ENCODE results near the gene TMCC2. TPM values are rescaled to one million over a fixed set of nuclear protein-coding genes. Genes with fewer than 3 reads are reported as not detected.
"Not testable (repeated sequence)": the region's sequence is repeated elsewhere in the genome, so short reads cannot be mapped to it uniquely, and the experiment has no call there.

TMCC2 gene
- total RNA-seq, 2 experiments from 2014 or later: 2.6 to 2.7 TPM

GRCh38 chr1:205296154-205296553 lies 68.4 kb downstream of the TMCC2 start:
- ATAC-seq: no peak
- CTCF ChIA-PET: interaction anchor here (0.9 to 31.0 kb wide), 4 partner anchors 12 to 29 kb away, joined by 3 to 1266 read pairs (median 16); partner anchors contain the start of gene NUAK2
- DNase-seq: no peak
- Mint-ChIP-seq H3K9me3 (ENCODE audit: insufficient read depth) (no peaks in the 10 kb centered on the region), H3K4me1 (ENCODE audit: low read depth) (peaks cover 14% of the 10 kb centered on the region), H3K36me3 (ENCODE audit: low read depth) (no peaks in the 10 kb centered on the region), H3K4me3 (no peak overlapping the region), H3K27ac (no peak overlapping the region), H3K27me3 (ENCODE audit: low read depth) (peaks cover 28% of the 10 kb centered on the region)
- POLR2A ChIA-PET: no interaction called here

GRCh38 chr1:205297546-205298177 lies 69.9 kb downstream of the TMCC2 start:
- ChIA-PET CTCF (interaction anchor here (0.8 to 31.0 kb wide), 5 partner anchors 10 to 56 kb away, joined by 3 to 1266 read pairs (median 4); partner anchors contain the start of gene NUAK2), POLR2A (interaction anchor here (1.4 to 1.8 kb wide), 2 partner anchors 10 to 16 kb away, joined by 6 to 7 read pairs; no protein-coding TSS in a partner anchor)
- not testable (repeated sequence) for H3K27ac Mint-ChIP-seq; H3K9me3 Mint-ChIP-seq (ENCODE audit: insufficient read depth); H3K4me3 Mint-ChIP-seq; ATAC-seq; H3K36me3 Mint-ChIP-seq (ENCODE audit: low read depth); DNase-seq; H3K4me1 Mint-ChIP-seq (ENCODE audit: low read depth)
- peaks cover 19% of the 10 kb centered on the region for H3K27me3 Mint-ChIP-seq (ENCODE audit: low read depth)

- H3K4me3 Mint-ChIP-seq: no peak overlapping the region
- H3K4me1 Mint-ChIP-seq (ENCODE audit: low read depth): peaks cover 10% of the 10 kb centered on the region
- no peak overlapping the region for H3K27ac Mint-ChIP-seq
- peaks cover 4% of the 10 kb centered on the region for H3K36me3 Mint-ChIP-seq (ENCODE audit: low read depth)
- peaks cover 17% of the 10 kb centered on the region for H3K27me3 Mint-ChIP-seq (ENCODE audit: low read depth)
- ATAC-seq (no peak), DNase-seq (no peak)
- CTCF ChIA-PET: interaction anchor here (1.1 to 31.0 kb wide), 5 partner anchors 11 to 56 kb away, joined by 3 to 1266 read pairs (median 12); partner anchors contain the start of gene NUAK2
- H3K9me3 Mint-ChIP-seq (ENCODE audit: insufficient read depth): no peaks in the 10 kb centered on the region
- POLR2A ChIA-PET: interaction anchor here (1.4 to 1.8 kb wide), 2 partner anchors 11 to 15 kb away, joined by 6 to 7 read pairs; no protein-coding TSS in a partner anchor
Measured at GRCh38 chr1:205298191-205298994, 70.6 kb downstream of the TMCC2 start.

GRCh38 chr1:205300149-205300548 lies 72.4 kb downstream of the TMCC2 start:
- Mint-ChIP-seq H3K27ac (no peak overlapping the region), H3K36me3 (ENCODE audit: low read depth) (peaks cover 6% of the 10 kb centered on the region), H3K27me3 (ENCODE audit: low read depth) (peaks cover 9% of the 10 kb centered on the region), H3K4me3 (no peak overlapping the region), H3K9me3 (ENCODE audit: insufficient read depth) (no peaks in the 10 kb centered on the region), H3K4me1 (ENCODE audit: low read depth) (peaks cover 17% of the 10 kb centered on the region)
- POLR2A ChIA-PET: no interaction called here
- ATAC-seq: no peak
- DNase-seq: no peak
- CTCF ChIA-PET: interaction anchor here (3.5 to 31.0 kb wide), 2 partner anchors 25 to 26 kb away, joined by 12 to 1266 read pairs; partner anchors contain the start of gene NUAK2

- H3K36me3 Mint-ChIP-seq (ENCODE audit: low read depth): peaks cover 6% of the 10 kb centered on the region
- ChIA-PET POLR2A (no interaction called here), CTCF (interaction anchor here (1.4 to 3.5 kb wide), 2 partner anchors 24 to 27 kb away, joined by 3 to 12 read pairs; no protein-coding TSS in a partner anchor)
- DNase-seq (no peak), ATAC-seq (no peak)
- peaks cover 2% of the 10 kb centered on the region for H3K27me3 Mint-ChIP-seq (ENCODE audit: low read depth)
- H3K4me3 Mint-ChIP-seq: no peak overlapping the region
- H3K9me3 Mint-ChIP-seq (ENCODE audit: insufficient read depth): no peaks in the 10 kb centered on the region
- no peak overlapping the region for H3K27ac Mint-ChIP-seq
- H3K4me1 Mint-ChIP-seq (ENCODE audit: low read depth): peaks cover 10% of the 10 kb centered on the region
Measured at GRCh38 chr1:205301205-205301821, 73.6 kb downstream of the TMCC2 start.

GRCh38 chr1:205301842-205302588 lies 74.3 kb downstream of the TMCC2 start:
- H3K27ac Mint-ChIP-seq: no peak overlapping the region
- H3K27me3 Mint-ChIP-seq (ENCODE audit: low read depth): peaks cover 2% of the 10 kb centered on the region
- no peak overlapping the region for H3K4me3 Mint-ChIP-seq
- no peaks in the 10 kb centered on the region for H3K9me3 Mint-ChIP-seq (ENCODE audit: insufficient read depth)
- DNase-seq: no peak
- CTCF ChIA-PET: interaction anchor here (1.4 to 3.5 kb wide), 2 partner anchors 23 to 28 kb away, joined by 3 to 12 read pairs; no protein-coding TSS in a partner anchor
- H3K4me1 Mint-ChIP-seq (ENCODE audit: low read depth): peaks cover 8% of the 10 kb centered on the region
- ATAC-seq: no peak
- H3K36me3 Mint-ChIP-seq (ENCODE audit: low read depth): peaks cover 6% of the 10 kb centered on the region
- POLR2A ChIA-PET: no interaction called here

GRCh38 chr1:205303247-205303888 lies 75.6 kb downstream of the TMCC2 start:
- Mint-ChIP-seq H3K27ac (no peak overlapping the region), H3K9me3 (ENCODE audit: insufficient read depth) (no peaks in the 10 kb centered on the region), H3K4me1 (ENCODE audit: low read depth) (peaks cover 8% of the 10 kb centered on the region), H3K4me3 (no peak overlapping the region), H3K36me3 (ENCODE audit: low read depth) (peaks cover 11% of the 10 kb centered on the region), H3K27me3 (ENCODE audit: low read depth) (no peaks in the 10 kb centered on the region)
- no peak for DNase-seq
- CTCF ChIA-PET: interaction anchor here (0.8 to 3.0 kb wide), 4 partner anchors 10 to 74 kb away, joined by 3 to 10 read pairs (median 4); no protein-coding TSS in a partner anchor
- no peak for ATAC-seq
- POLR2A ChIA-PET: no interaction called here

- ATAC-seq: peak; percentile 15
- H3K27me3 Mint-ChIP-seq (ENCODE audit: low read depth): no peaks in the 10 kb centered on the region
- ChIA-PET POLR2A (interaction anchor here (1.2 to 1.3 kb wide), 2 partner anchors 10 to 16 kb away, joined by 3 read pairs; no protein-coding TSS in a partner anchor), CTCF (interaction anchor here (0.8 to 3.0 kb wide), 4 partner anchors 10 to 126 kb away, joined by 3 to 10 read pairs (median 6); no protein-coding TSS in a partner anchor)
- H3K27ac Mint-ChIP-seq: no peak overlapping the region
- H3K4me3 Mint-ChIP-seq: no peak overlapping the region
- H3K4me1 Mint-ChIP-seq (ENCODE audit: low read depth): peaks cover 8% of the 10 kb centered on the region
- H3K9me3 Mint-ChIP-seq (ENCODE audit: insufficient read depth): no peaks in the 10 kb centered on the region
- peaks cover 11% of the 10 kb centered on the region for H3K36me3 Mint-ChIP-seq (ENCODE audit: low read depth)
- DNase-seq: no peak
Measured at GRCh38 chr1:205304046-205304694, 76.4 kb downstream of the TMCC2 start.

- no peak overlapping the region for H3K4me3 Mint-ChIP-seq
- no peak overlapping the region for H3K27ac Mint-ChIP-seq
- peaks cover 8% of the 10 kb centered on the region for H3K4me1 Mint-ChIP-seq (ENCODE audit: low read depth)
- no peaks in the 10 kb centered on the region for H3K9me3 Mint-ChIP-seq (ENCODE audit: insufficient read depth)
- DNase-seq (no peak), ATAC-seq (peak; percentile 11)
- H3K27me3 Mint-ChIP-seq (ENCODE audit: low read depth): no peaks in the 10 kb centered on the region
- ChIA-PET CTCF (interaction anchor here (0.7 to 3.0 kb wide), 4 partner anchors 20 to 126 kb away, joined by 3 to 10 read pairs (median 6); no protein-coding TSS in a partner anchor), POLR2A (interaction anchor here (1.2 to 1.3 kb wide), 2 partner anchors 9 to 17 kb away, joined by 3 read pairs; no protein-coding TSS in a partner anchor)
- peaks cover 11% of the 10 kb centered on the region for H3K36me3 Mint-ChIP-seq (ENCODE audit: low read depth)
Measured at GRCh38 chr1:205304695-205305070, 76.9 kb downstream of the TMCC2 start.

GRCh38 chr1:205306929-205307566 lies 79.3 kb downstream of the TMCC2 start:
- no peaks in the 10 kb centered on the region for H3K9me3 Mint-ChIP-seq (ENCODE audit: insufficient read depth)
- H3K36me3 Mint-ChIP-seq (ENCODE audit: low read depth): peaks cover 13% of the 10 kb centered on the region
- DNase-seq (no peak), ATAC-seq (no peak)
- CTCF ChIA-PET: interaction anchor here (2.3 to 3.3 kb wide), 2 partner anchors 18 to 30 kb away, joined by 6 to 10 read pairs; no protein-coding TSS in a partner anchor
- H3K27ac Mint-ChIP-seq: no peak overlapping the region
- POLR2A ChIA-PET: interaction anchor here (0.6 kb wide), 1 partner anchor 236 kb away, joined by 3 read pairs; no protein-coding TSS in a partner anchor
- peaks cover 8% of the 10 kb centered on the region for H3K4me1 Mint-ChIP-seq (ENCODE audit: low read depth)
- no peak overlapping the region for H3K4me3 Mint-ChIP-seq
- no peaks in the 10 kb centered on the region for H3K27me3 Mint-ChIP-seq (ENCODE audit: low read depth)
